Caco-2 (cell line): ENCODE data around the gene KLHL18. TPM values are rescaled to one million over a fixed set of nuclear protein-coding genes. Genes with fewer than 3 reads are reported as not detected.

ENCODE experiments used
- BruUV-seq: library from RNA; stranded (reverse); fragments of 400-500 nt; replicated peaks from 2 replicates; lab custom pipeline; 2021; lab: Mats Ljungman, UMichigan
- CTCF ChIA-PET: fragments of 300-600 bp; sonication (Branson Sonifier 250); formaldehyde crosslinking; loops from one replicate; lab custom pipeline; 2022; ENCODE audit warnings: antibody characterized with exemption; lab: Charles Lee
- POLR2A ChIA-PET: fragments of 300-600 bp; sonication (Branson Sonifier 250); formaldehyde crosslinking; loops from one replicate; lab custom pipeline; 2022; ENCODE audit warnings: antibody characterized with exemption; lab: Charles Lee
- DNase-seq, 2 experiments: peaks; one replicate each; pipeline versions ENCODE4 v3.0.0 to v3.0.0-alpha.2; 2020 to 2022
- H3K27me3 ChIP-seq: replicated peaks from 2 replicates; pipeline ENCODE4 v1.6.0; 2011; ENCODE audit warnings: low read length; ENCODE audit not compliant: control insufficient read depth, insufficient read depth
- H3K36me3 ChIP-seq: 2 replicates; pipeline ENCODE4 v1.5.1; 2011; ENCODE audit warnings: low read length; ENCODE audit not compliant: control insufficient read depth, insufficient read depth
- H3K4me1 ChIP-seq: fragments of 250-450 bp; sonication (Bioruptor Pico); 2 replicates; pipeline ENCODE4 v1.5.1; 2020; ENCODE audit warnings: mild to moderate bottlenecking
- H3K4me3 ChIP-seq: 2 replicates; pipeline ENCODE4 v1.5.1; 2011; ENCODE audit warnings: low read depth, mild to moderate bottlenecking, control low read depth, low read length
- H3K9me3 ChIP-seq: fragments of 250-450 bp; sonication (Bioruptor Pico); 2 replicates; pipeline ENCODE4 v1.5.1; 2020; ENCODE audit warnings: mild to moderate bottlenecking, moderate library complexity
- H3K27ac Mint-ChIP-seq: one replicate; pipeline ENCODE4 v1.8.0; 2022; ENCODE audit warnings: mixed read lengths; ENCODE audit not compliant: unreplicated experiment
- H3K27me3 Mint-ChIP-seq: one replicate; pipeline ENCODE4 v1.8.0; 2022; ENCODE audit warnings: mixed read lengths; ENCODE audit not compliant: insufficient read depth, unreplicated experiment
- H3K36me3 Mint-ChIP-seq: one replicate; pipeline ENCODE4 v1.8.0; 2022; ENCODE audit warnings: mild to moderate bottlenecking, mixed read lengths; ENCODE audit not compliant: insufficient read depth, unreplicated experiment
- H3K4me1 Mint-ChIP-seq: one replicate; pipeline ENCODE4 v1.8.0; 2022; ENCODE audit warnings: low read depth, mixed read lengths; ENCODE audit not compliant: unreplicated experiment
- H3K4me3 Mint-ChIP-seq: one replicate; pipeline ENCODE4 v1.8.0; 2022; ENCODE audit warnings: mild to moderate bottlenecking, moderate library complexity, mixed read lengths; ENCODE audit not compliant: unreplicated experiment
- H3K9me3 Mint-ChIP-seq: one replicate; pipeline ENCODE4 v1.8.0; 2022; ENCODE audit warnings: mixed read lengths; ENCODE audit not compliant: unreplicated experiment
- intact Hi-C: fragments of 100-400 bp; cut with micrococcal nuclease; formaldehyde crosslinking; loops from one replicate; pipeline ENCODE4 v1.10.0; 2022; ENCODE audit not compliant: unreplicated experiment
- total RNA-seq: library from RNA; stranded (reverse); gene quantifications from 2 replicates; pipeline ENCODE4 v1.2.3, GENCODE V29; 2022
- TF ChIP-seq, protein P1 (sequence below), 2 experiments: fragments of 200-600 bp in 1 of 2; IDR thresholded peaks; 1 replicate in 1 of 2; 2 replicates in 1 of 2; pipeline versions ENCODE4 v1.5.1 to v1.8.0; 2011 to 2022; ENCODE audit warnings: antibody characterized with exemption in 1 of 2, control low read depth in 1 of 2, inconsistent platforms in 1 of 2, low read depth in 1 of 2, low read length in 1 of 2, mild to moderate bottlenecking in 1 of 2, moderate library complexity in 1 of 2; ENCODE audit not compliant: insufficient read depth in 1 of 2, severe bottlenecking in 1 of 2, unreplicated experiment in 1 of 2

Gene KLHL18
- total RNA-seq, 1 experiment from 2014 or later: 29.5 TPM

DNA sequence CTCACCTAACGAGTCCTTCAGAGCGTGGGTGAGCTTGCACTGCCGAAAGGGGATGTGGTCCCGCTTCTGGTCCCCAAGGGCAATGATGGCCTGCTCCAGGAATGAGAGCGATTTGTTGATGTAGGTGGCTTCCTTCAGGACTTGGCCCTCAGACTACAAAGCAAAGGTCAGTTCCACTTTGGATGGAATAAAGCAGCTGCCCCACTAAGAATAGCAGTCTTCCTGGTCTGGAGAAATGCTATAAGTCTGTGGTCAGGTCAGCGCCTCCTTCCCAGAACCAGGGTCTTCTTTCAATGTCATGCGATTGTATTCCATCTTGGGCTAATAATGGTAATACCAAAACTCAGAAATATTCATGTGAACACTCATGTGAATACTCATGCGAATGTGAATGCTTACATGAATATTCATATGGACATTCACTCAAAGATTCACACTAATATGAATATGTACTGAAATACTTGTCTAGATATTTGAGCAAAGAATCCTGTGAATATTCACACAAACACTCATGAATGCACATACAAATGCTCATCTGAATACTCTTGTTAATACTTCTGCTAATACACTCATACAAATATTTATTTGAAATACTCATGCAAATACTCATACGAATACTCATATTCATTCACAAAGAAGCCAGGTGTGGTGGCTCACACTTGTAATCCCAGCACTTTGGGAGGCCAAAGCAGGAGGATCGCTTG, 16.9 kb upstream of the KLHL18 start:
- Histone ChIP-seq H3K4me1 (peaks cover 5% of the 10 kb centered on the region; the same call in 1 of the 2 replicates), H3K4me3 (no peak overlapping the region), H3K9me3 (no peaks in the 10 kb centered on the region), H3K36me3 (no peaks in the 10 kb centered on the region), H3K27me3 (no peaks in the 10 kb centered on the region)
- no peak overlapping the region for H3K27ac Mint-ChIP-seq
- ChIA-PET POLR2A (no interaction called here), CTCF (no interaction called here)
- no peaks in the 10 kb centered on the region for H3K27me3 Mint-ChIP-seq
- TF ChIP-seq, protein P1, sequence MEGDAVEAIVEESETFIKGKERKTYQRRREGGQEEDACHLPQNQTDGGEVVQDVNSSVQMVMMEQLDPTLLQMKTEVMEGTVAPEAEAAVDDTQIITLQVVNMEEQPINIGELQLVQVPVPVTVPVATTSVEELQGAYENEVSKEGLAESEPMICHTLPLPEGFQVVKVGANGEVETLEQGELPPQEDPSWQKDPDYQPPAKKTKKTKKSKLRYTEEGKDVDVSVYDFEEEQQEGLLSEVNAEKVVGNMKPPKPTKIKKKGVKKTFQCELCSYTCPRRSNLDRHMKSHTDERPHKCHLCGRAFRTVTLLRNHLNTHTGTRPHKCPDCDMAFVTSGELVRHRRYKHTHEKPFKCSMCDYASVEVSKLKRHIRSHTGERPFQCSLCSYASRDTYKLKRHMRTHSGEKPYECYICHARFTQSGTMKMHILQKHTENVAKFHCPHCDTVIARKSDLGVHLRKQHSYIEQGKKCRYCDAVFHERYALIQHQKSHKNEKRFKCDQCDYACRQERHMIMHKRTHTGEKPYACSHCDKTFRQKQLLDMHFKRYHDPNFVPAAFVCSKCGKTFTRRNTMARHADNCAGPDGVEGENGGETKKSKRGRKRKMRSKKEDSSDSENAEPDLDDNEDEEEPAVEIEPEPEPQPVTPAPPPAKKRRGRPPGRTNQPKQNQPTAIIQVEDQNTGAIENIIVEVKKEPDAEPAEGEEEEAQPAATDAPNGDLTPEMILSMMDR (IDR thresholded peaks at IDR 0.05; ENCODE audit: insufficient read depth in 1 of 2, low read depth in 1 of 2, low read length in 1 of 2, severe bottlenecking in 1 of 2, unreplicated experiment in 1 of 2): no peak
- no peak for DNase-seq
- intact Hi-C loops: no loop called here
- no peaks in the 10 kb centered on the region for H3K36me3 Mint-ChIP-seq
- BruUV-seq: no TSS peak
- H3K4me3 Mint-ChIP-seq: no peak overlapping the region
- H3K4me1 Mint-ChIP-seq: peaks cover 12% of the 10 kb centered on the region
- H3K9me3 Mint-ChIP-seq: no peaks in the 10 kb centered on the region

DNA sequence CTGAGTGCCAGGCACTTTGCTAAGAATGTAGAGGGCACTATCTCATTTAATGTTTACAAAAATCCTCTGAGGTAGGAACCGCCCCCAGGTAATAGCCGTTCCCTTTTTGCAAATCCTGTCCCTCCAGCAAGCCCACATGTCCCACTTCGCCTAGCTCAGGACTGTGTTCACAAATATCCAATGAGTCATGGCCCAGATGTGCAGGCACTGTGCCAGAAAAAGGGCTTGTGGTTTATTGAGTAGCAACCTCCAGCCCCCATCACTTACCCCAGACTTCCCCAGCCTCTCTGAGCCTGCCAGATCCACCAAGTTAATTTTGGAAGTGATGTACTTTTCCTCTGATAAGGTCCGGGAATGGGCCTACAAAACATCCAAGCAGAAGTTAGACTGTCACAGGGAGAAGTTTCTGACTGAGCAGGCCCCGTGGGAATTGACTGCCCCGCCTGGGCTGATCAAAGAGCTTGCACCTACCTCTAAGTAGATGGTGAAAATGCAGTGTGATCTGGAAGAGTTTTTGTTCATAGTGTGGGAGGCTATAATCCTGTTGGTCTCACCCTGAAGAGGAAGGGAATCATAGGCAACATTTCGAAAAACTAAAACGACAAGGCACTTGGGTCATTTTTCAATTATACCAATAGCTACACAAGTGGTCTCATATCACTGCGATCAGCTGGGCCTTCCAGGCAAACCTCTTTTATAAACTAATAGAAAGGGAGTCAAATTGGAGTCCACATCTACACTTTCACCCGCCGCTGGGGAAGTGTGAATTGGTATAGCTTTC, 15.8 kb upstream of the KLHL18 start:
- H3K27me3 Mint-ChIP-seq: no peaks in the 10 kb centered on the region
- peaks cover 7% of the 10 kb centered on the region for H3K4me1 Mint-ChIP-seq
- TF ChIP-seq, protein P1 (IDR thresholded peaks at IDR 0.05; ENCODE audit: insufficient read depth in 1 of 2, low read depth in 1 of 2, low read length in 1 of 2, severe bottlenecking in 1 of 2, unreplicated experiment in 1 of 2): no peak
- DNase-seq: no peak
- CTCF ChIA-PET: interaction anchor here (0.6 kb wide), 1 partner anchor 290 kb away, joined by 3 read pairs; no protein-coding TSS in a partner anchor
- POLR2A ChIA-PET: no interaction called here
- Histone ChIP-seq H3K9me3 (no peaks in the 10 kb centered on the region), H3K36me3 (no peaks in the 10 kb centered on the region), H3K27me3 (no peaks in the 10 kb centered on the region), H3K4me1 (0 out of 2 replicates have a peak, but pooled peaks cover 4% of the 10 kb centered on the region), H3K4me3 (no peak overlapping the region)
- no peaks in the 10 kb centered on the region for H3K36me3 Mint-ChIP-seq
- intact Hi-C loops: no loop called here
- H3K9me3 Mint-ChIP-seq: no peaks in the 10 kb centered on the region
- no peak overlapping the region for H3K27ac Mint-ChIP-seq
- H3K4me3 Mint-ChIP-seq: no peak overlapping the region
- no TSS peak for BruUV-seq

DNA sequence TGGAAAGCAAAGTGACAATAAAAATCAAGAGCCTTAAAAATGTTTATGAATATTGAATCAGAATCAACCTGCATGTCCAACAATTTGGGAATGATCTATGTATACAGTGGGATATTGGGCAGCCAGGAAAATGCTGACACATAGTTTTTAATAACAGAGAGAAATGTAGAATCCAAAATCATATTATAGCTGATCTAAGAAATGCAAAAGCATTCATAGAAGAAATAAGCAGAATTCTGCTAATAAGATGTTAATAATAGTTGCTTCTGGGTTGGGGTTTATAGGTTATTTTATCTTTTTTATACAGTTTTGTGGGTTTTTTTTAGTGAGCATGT, 15.3 kb upstream of the KLHL18 start:
- H3K9me3 Mint-ChIP-seq: no peaks in the 10 kb centered on the region
- TF ChIP-seq, protein P1 (IDR thresholded peaks at IDR 0.05; ENCODE audit: insufficient read depth in 1 of 2, low read depth in 1 of 2, low read length in 1 of 2, severe bottlenecking in 1 of 2, unreplicated experiment in 1 of 2): no peak
- POLR2A ChIA-PET: no interaction called here
- no peak overlapping the region for H3K27ac Mint-ChIP-seq
- no TSS peak for BruUV-seq
- no peaks in the 10 kb centered on the region for H3K36me3 Mint-ChIP-seq
- CTCF ChIA-PET: no interaction called here
- intact Hi-C loops: no loop called here
- H3K4me3 Mint-ChIP-seq: no peak overlapping the region
- H3K4me1 Mint-ChIP-seq: peaks cover 6% of the 10 kb centered on the region
- Histone ChIP-seq H3K4me1 (0 out of 2 replicates have a peak, but pooled peaks cover 4% of the 10 kb centered on the region), H3K9me3 (no peaks in the 10 kb centered on the region), H3K27me3 (no peaks in the 10 kb centered on the region), H3K36me3 (no peaks in the 10 kb centered on the region), H3K4me3 (no peak overlapping the region)
- no peak for DNase-seq
- no peaks in the 10 kb centered on the region for H3K27me3 Mint-ChIP-seq
